Neural crest cell (in vitro differentiated cells): ENCODE measurements around the gene RYR3. TPM values are rescaled to one million over a fixed set of nuclear protein-coding genes. Genes with fewer than 3 reads are reported as not detected.
A peak's percentile ranks its signal among the peaks of the same experiment; 100 is the strongest.

Experiments
- DNase-seq: peaks from one replicate; pipeline ENCODE4 v3.0.0; 2021; ENCODE audit warnings: low read depth, mixed read lengths, low spot score
- H3K27ac Mint-ChIP-seq: one replicate; pipeline ENCODE4 v1.8.0; 2021; ENCODE audit warnings: mild to moderate bottlenecking, mixed read lengths; ENCODE audit not compliant: unreplicated experiment
- H3K27me3 Mint-ChIP-seq: 2 replicates; pipeline ENCODE4 v1.8.0; 2021; ENCODE audit warnings: low read depth, mild to moderate bottlenecking, mixed read lengths
- H3K36me3 Mint-ChIP-seq: 2 replicates; pipeline ENCODE4 v1.8.0; 2021; ENCODE audit warnings: low read depth, mild to moderate bottlenecking, mixed read lengths
- H3K4me1 Mint-ChIP-seq: 2 replicates; pipeline ENCODE4 v1.8.0; 2021; ENCODE audit warnings: mixed read lengths
- H3K4me3 Mint-ChIP-seq: one replicate; pipeline ENCODE4 v1.8.0; 2021; ENCODE audit warnings: mild to moderate bottlenecking, mixed read lengths
- H3K9me3 Mint-ChIP-seq: 2 replicates; pipeline ENCODE4 v1.8.0; 2021; ENCODE audit warnings: mixed read lengths
- total RNA-seq: library from RNA; stranded (reverse); gene quantifications from 2 replicates; pipeline ENCODE4 v1.2.1, GENCODE V29; 2021
- TF ChIP-seq, protein P1 (sequence below): fragments of 200-600 bp; sonication (generic); conservative IDR thresholded peaks from 2 replicates; pipeline ENCODE4 v1.5.0; 2021; ENCODE audit warnings: antibody characterized with exemption, mild to moderate bottlenecking

The RYR3 gene
- total RNA-seq, 1 donor from 2014 or later = 2.2 TPM

DNA sequence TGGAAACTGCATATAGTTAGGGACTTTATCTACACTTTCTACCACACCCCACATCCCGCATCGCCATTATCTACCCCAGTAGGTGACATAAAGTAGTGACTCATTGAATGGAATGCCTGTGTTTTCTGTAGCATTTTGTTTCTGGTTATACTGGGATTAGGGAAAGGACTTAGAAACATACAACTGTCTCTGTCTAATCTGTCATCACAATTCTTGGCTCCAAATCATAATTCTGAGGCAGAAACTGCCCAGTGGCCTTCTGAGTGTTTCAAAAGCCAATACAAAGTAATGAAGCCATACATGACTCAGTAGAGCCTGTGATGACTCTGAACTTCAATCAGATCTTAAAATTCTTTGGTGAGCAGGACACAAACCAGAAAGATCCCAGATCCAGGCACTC, 541.8 kb downstream of the RYR3 start:
- H3K27ac Mint-ChIP-seq = no peak overlapping the region
- TF ChIP-seq, protein P1, sequence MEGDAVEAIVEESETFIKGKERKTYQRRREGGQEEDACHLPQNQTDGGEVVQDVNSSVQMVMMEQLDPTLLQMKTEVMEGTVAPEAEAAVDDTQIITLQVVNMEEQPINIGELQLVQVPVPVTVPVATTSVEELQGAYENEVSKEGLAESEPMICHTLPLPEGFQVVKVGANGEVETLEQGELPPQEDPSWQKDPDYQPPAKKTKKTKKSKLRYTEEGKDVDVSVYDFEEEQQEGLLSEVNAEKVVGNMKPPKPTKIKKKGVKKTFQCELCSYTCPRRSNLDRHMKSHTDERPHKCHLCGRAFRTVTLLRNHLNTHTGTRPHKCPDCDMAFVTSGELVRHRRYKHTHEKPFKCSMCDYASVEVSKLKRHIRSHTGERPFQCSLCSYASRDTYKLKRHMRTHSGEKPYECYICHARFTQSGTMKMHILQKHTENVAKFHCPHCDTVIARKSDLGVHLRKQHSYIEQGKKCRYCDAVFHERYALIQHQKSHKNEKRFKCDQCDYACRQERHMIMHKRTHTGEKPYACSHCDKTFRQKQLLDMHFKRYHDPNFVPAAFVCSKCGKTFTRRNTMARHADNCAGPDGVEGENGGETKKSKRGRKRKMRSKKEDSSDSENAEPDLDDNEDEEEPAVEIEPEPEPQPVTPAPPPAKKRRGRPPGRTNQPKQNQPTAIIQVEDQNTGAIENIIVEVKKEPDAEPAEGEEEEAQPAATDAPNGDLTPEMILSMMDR = no peak

DNA sequence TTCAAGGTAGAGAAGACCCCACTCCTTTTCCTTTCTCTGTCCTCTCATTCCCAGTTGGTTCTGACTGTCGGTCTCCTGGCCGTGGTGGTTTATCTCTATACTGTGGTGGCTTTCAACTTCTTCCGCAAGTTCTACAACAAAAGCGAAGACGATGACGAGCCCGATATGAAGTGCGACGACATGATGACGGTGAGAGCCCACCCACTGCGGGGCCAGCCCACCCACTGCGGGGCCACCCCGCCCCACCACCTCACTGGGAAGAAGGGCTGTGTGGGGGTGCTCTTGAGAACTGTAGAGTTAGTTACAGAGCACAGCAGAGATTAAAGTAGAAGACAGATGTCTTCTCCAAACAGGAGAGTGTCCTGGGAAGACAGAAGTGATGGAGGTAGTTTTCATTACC, 547.0 kb downstream of the RYR3 start:
- DNase-seq = no peak
- H3K9me3 Mint-ChIP-seq = no peaks in the 10 kb centered on the region
- peaks cover 5% of the 10 kb centered on the region for H3K36me3 Mint-ChIP-seq
- H3K27me3 Mint-ChIP-seq = no peaks in the 10 kb centered on the region
- no peak overlapping the region for H3K4me3 Mint-ChIP-seq
- H3K4me1 Mint-ChIP-seq = no peaks in the 10 kb centered on the region
- H3K27ac Mint-ChIP-seq = no peak overlapping the region
- TF ChIP-seq, protein P1 = no peak

More for the DNA sequence above, 541.8 kb downstream of the RYR3 start:
- Mint-ChIP-seq H3K9me3 (no peaks in the 10 kb centered on the region), H3K4me1 (no peaks in the 10 kb centered on the region), H3K36me3 (peaks cover 3% of the 10 kb centered on the region), H3K27me3 (no peaks in the 10 kb centered on the region), H3K4me3 (no peak overlapping the region)
- DNase-seq = no peak

DNA sequence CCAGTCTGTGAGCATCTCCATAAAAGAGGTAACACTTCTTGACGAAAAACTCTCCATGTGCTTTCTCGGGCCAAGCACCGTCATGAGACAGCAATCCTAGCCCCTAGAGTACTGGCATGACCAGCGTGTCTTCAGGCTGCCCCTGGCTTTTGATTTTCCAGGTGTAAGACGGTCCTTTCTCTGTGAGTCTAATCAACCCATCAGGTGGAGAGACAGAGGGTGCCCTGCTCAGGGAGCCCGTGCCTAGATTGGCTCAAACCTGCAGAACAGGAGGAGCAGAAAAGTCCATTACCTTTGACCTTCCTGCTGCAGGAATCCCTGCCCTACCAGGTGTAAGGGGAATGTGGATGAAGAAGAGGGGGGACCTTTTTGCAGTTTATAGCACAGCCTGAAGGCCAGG, 548.1 kb downstream of the RYR3 start:
- Mint-ChIP-seq H3K36me3 (peaks cover 2% of the 10 kb centered on the region), H3K9me3 (no peaks in the 10 kb centered on the region), H3K27ac (no peak overlapping the region), H3K27me3 (no peaks in the 10 kb centered on the region), H3K4me3 (no peak overlapping the region), H3K4me1 (no peaks in the 10 kb centered on the region)
- no peak for DNase-seq
- TF ChIP-seq, protein P1 = no peak

DNA sequence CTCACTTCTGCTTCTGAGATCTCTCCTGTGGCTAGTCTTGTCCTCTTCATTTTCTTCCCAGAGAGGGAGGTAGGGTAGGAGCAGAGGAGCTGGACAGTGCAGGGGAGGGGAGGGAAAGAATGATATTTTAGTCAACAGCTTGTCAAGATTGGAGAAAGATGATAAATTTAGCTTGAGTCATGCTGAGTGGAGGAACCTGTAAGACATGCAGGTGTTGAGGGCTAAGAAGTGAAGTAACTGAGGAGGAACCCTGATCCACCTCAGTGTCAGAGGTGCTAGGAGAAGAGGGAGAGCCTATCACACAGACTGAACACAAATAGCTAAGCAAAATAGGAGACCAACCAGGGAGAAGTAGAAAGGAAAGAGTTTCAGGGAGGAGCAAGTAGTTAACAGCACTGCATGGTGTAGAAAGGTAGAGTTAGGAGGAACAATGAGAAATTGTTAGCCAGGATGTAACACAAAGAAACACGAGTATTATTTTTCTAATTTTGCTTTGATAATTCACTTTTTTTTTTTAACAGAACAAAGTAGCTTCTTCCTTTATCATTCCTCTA, 549.3 kb downstream of the RYR3 start:
- H3K4me3 Mint-ChIP-seq = no peak overlapping the region
- H3K4me1 Mint-ChIP-seq = no peaks in the 10 kb centered on the region
- peaks cover 2% of the 10 kb centered on the region for H3K36me3 Mint-ChIP-seq

DNA sequence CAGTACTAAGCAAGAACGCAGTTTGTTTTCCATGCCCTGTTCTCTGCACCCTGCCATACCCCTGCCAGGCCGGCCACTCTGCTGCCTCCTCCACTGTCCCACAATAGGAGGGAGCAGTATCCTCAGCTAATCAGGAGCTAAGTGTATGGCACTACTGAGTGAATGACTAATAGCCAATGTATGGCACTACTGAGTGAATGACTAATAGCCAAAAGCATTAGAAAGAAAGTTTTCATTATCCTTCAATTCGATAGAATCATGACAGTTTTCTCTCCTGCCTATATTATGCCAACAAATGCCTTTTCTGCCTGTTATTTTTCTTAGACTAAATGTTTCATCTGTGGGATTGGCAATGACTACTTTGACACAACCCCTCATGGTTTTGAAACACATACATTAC, 550.0 kb downstream of the RYR3 start:
- Mint-ChIP-seq H3K36me3 (peaks cover 2% of the 10 kb centered on the region), H3K27ac (no peak overlapping the region), H3K4me1 (no peaks in the 10 kb centered on the region), H3K9me3 (no peaks in the 10 kb centered on the region), H3K27me3 (no peaks in the 10 kb centered on the region), H3K4me3 (no peak overlapping the region)
- TF ChIP-seq, protein P1 = no peak
- no peak for DNase-seq

More for the DNA sequence above, 549.3 kb downstream of the RYR3 start:
- TF ChIP-seq, protein P1 = no peak
- no peaks in the 10 kb centered on the region for H3K9me3 Mint-ChIP-seq
- H3K27ac Mint-ChIP-seq = peak overlapping the region; percentile 47
- no peak for DNase-seq
- H3K27me3 Mint-ChIP-seq = no peaks in the 10 kb centered on the region
